Nephron progenitor cell (in vitro differentiated cells): ENCODE measurements around the gene ZNF428.

Source experiments
- DNase-seq: peaks from one replicate; pipeline ENCODE4 v3.0.0; 2021
- H3K27ac Mint-ChIP-seq: 2 replicates; pipeline ENCODE4 v1.8.0; 2021; ENCODE audit warnings: mild to moderate bottlenecking, moderate library complexity, mixed read lengths
- H3K27me3 Mint-ChIP-seq: 2 replicates; pipeline ENCODE4 v1.8.0; 2021; ENCODE audit warnings: mild to moderate bottlenecking, low read depth, mixed read lengths; ENCODE audit not compliant: poor library complexity
- H3K36me3 Mint-ChIP-seq: 2 replicates; pipeline ENCODE4 v1.8.0; 2021; ENCODE audit warnings: low read depth, mixed read lengths
- H3K4me1 Mint-ChIP-seq: 2 replicates; pipeline ENCODE4 v1.8.0; 2021; ENCODE audit warnings: mixed read lengths
- H3K4me3 Mint-ChIP-seq: 2 replicates; pipeline ENCODE4 v1.8.0; 2021; ENCODE audit warnings: mild to moderate bottlenecking, moderate library complexity, mixed read lengths
- H3K9me3 Mint-ChIP-seq: 2 replicates; pipeline ENCODE4 v1.8.0; 2021; ENCODE audit warnings: mild to moderate bottlenecking, moderate library complexity, mixed read lengths
- CTCF ChIP-seq: fragments of 200-600 bp; sonication (generic); IDR thresholded peaks from 2 replicates; pipeline ENCODE4 v1.5.0; 2021; ENCODE audit warnings: antibody characterized with exemption

Gene ZNF428

GRCh38 chr19:43599635-43600295 is 19.7 kb downstream of the ZNF428 start:
- no peak for TF ChIP-seq CTCF
- H3K27me3 Mint-ChIP-seq = no peaks in the 10 kb centered on the region
- H3K4me1 Mint-ChIP-seq = peaks cover 25% of the 10 kb centered on the region
- no peaks in the 10 kb centered on the region for H3K9me3 Mint-ChIP-seq
- no peak for DNase-seq
- H3K27ac Mint-ChIP-seq = no peak overlapping the region
- no peak overlapping the region for H3K4me3 Mint-ChIP-seq
- peaks cover 11% of the 10 kb centered on the region for H3K36me3 Mint-ChIP-seq

DNA sequence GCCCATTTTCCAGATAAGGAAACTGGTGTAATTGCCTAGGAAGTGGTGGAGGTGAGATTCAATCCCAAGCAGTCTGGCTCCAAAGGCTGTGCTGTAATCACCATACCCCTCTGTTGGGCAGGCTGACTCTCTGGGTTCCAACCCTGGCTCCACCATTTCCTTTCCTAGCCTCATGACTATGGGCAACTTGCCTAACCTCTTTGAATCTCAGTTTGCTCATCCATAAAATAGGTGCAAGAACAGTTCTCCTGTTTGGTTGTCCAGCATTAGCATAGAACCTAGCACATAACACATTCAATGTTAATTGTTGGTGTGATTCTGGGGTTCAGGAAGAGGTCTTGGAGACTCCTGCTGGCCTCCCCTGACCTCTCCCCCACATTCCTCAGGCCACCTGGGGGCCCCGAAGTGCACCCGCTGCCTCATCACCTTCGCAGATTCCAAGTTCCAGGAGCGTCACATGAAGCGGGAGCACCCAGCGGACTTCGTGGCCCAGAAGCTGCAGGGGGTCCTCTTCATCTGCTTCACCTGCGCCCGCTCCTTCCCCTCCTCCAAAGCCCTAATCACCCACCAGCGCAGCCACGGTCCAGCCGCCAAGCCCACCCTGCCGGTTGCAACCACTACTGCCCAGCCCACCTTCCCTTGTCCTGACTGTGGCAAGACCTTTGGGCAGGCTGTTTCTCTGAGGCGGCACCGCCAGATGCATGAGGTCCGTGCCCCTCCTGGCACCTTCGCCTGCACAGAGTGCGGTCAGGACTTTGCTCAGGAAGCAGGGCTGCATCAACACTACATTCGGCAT is 20.8 kb downstream of the ZNF428 start:
- Mint-ChIP-seq H3K27me3 (no peaks in the 10 kb centered on the region), H3K4me3 (peak overlapping the region; percentile 60), H3K36me3 (peaks cover 10% of the 10 kb centered on the region), H3K4me1 (peaks cover 29% of the 10 kb centered on the region), H3K9me3 (no peaks in the 10 kb centered on the region), H3K27ac (no peak overlapping the region)
- no peak for TF ChIP-seq CTCF
- DNase-seq = no peak

DNA sequence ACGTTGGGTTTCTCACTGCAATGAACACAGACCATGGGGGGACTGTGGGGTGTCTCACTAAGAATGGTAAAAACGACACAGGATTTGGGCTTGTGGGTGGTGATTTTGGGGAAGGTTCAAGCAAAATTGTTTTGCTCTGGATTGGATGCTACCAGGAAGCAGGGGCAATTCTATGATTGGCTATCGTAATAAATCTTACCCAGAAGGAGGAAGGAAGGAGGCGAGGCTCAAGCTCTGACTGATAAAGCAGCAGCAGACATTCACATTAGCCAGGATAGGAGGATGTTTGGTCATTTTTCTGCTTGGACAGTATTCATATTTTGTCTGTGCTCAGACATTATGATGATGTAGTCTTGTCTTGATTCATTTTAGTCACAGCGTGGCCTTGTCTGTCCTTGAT is 21.6 kb downstream of the ZNF428 start:
- H3K36me3 Mint-ChIP-seq = peaks cover 16% of the 10 kb centered on the region
- peak overlapping the region; percentile 88 for H3K27ac Mint-ChIP-seq
- H3K9me3 Mint-ChIP-seq = no peaks in the 10 kb centered on the region
- H3K27me3 Mint-ChIP-seq = no peaks in the 10 kb centered on the region
- DNase-seq = no peak
- H3K4me3 Mint-ChIP-seq = peak overlapping the region; percentile 95
- no peak for TF ChIP-seq CTCF
- H3K4me1 Mint-ChIP-seq = peaks cover 35% of the 10 kb centered on the region

GRCh38 chr19:43596842-43597461 is 22.5 kb downstream of the ZNF428 start:
- H3K4me1 Mint-ChIP-seq = peaks cover 35% of the 10 kb centered on the region
- H3K36me3 Mint-ChIP-seq = peaks cover 20% of the 10 kb centered on the region
- peak overlapping the region; percentile 95 for H3K4me3 Mint-ChIP-seq
- TF ChIP-seq CTCF = no peak
- DNase-seq = no peak
- no peaks in the 10 kb centered on the region for H3K9me3 Mint-ChIP-seq
- H3K27me3 Mint-ChIP-seq = no peaks in the 10 kb centered on the region
- H3K27ac Mint-ChIP-seq = peak overlapping the region; percentile 100

- Mint-ChIP-seq H3K9me3 (no peaks in the 10 kb centered on the region), H3K27ac (peak within 1 kb of the TSS; percentile 100), H3K27me3 (no peaks in the 10 kb centered on the region), H3K36me3 (peaks cover 14% of the 10 kb centered on the region), H3K4me1 (peaks cover 35% of the 10 kb centered on the region), H3K4me3 (peak within 1 kb of the TSS; percentile 95)
- DNase-seq = peak; percentile 100
- no peak for TF ChIP-seq CTCF
Observed at GRCh38 chr19:43595999-43596841, 23.2 kb downstream of the ZNF428 start, which contains the start of the genes IRGQ and ZNF576. TSS of gene IRGQ (minus strand) at chr19:43596134. CDS start at chr19:43595338, 796 bp downstream. TSS of gene ZNF576 (plus strand) at chr19:43596595. CDS start at chr19:43597109, 514 bp downstream.
